Dedifferentiated amniotic fluid mesenchymal stem cell (primary cell): ENCODE results near the gene MSRB3.

ENCODE experiments used
- DNase-seq: peaks from one replicate; pipeline ENCODE4 v3.0.0-alpha.2; 2016; ENCODE audit errors: extremely low spot score

The MSRB3 gene

GRCh38 chr12:65325183-65325582 lies 46.7 kb downstream of the MSRB3 start:
- no peak for DNase-seq

GRCh38 chr12:65326616-65327015 lies 48.1 kb downstream of the MSRB3 start:
- no peak for DNase-seq

- DNase-seq, result peak; percentile 75
Observed at GRCh38 chr12:65327207-65328076, 49.0 kb downstream of the MSRB3 start.

- DNase-seq, result no peak
Observed at GRCh38 chr12:65329721-65330120, 51.2 kb downstream of the MSRB3 start.

- DNase-seq, result peak; percentile 42
Observed at GRCh38 chr12:65330331-65330730, 51.8 kb downstream of the MSRB3 start.

- DNase-seq, result no peak
Observed at GRCh38 chr12:65331456-65331855, 53.0 kb downstream of the MSRB3 start.

GRCh38 chr12:65333649-65334048 lies 55.2 kb downstream of the MSRB3 start:
- no peak for DNase-seq

- DNase-seq, result no peak
Observed at GRCh38 chr12:65334521-65334920, 56.0 kb downstream of the MSRB3 start.

- DNase-seq, result peak; percentile 70
Observed at GRCh38 chr12:65335021-65335714, 56.7 kb downstream of the MSRB3 start.

- DNase-seq, result no peak
Observed at GRCh38 chr12:65335981-65336380, 57.5 kb downstream of the MSRB3 start.

- no peak for DNase-seq
Observed at GRCh38 chr12:65339161-65339560, 60.7 kb downstream of the MSRB3 start.

- DNase-seq, result no peak
Observed at GRCh38 chr12:65343230-65343629, 64.7 kb downstream of the MSRB3 start.

GRCh38 chr12:65343801-65344200 lies 65.3 kb downstream of the MSRB3 start:
- no peak for DNase-seq

- no peak for DNase-seq
Observed at GRCh38 chr12:65355461-65355860, 77.0 kb downstream of the MSRB3 start.

- no peak for DNase-seq
Observed at GRCh38 chr12:65362234-65363031, 84.0 kb downstream of the MSRB3 start.

- peak; percentile 30 for DNase-seq
Observed at GRCh38 chr12:65364046-65364445, 85.6 kb downstream of the MSRB3 start.

GRCh38 chr12:65367396-65367795 lies 88.9 kb downstream of the MSRB3 start:
- no peak for DNase-seq

- no peak for DNase-seq
Observed at GRCh38 chr12:65368055-65368454, 89.6 kb downstream of the MSRB3 start.

GRCh38 chr12:65372574-65372973 lies 94.1 kb downstream of the MSRB3 start:
- DNase-seq, result peak; percentile 32

GRCh38 chr12:65384240-65384639 lies 105.8 kb downstream of the MSRB3 start:
- DNase-seq, result no peak

- peak; percentile 14 for DNase-seq
Observed at GRCh38 chr12:65387396-65387795, 108.9 kb downstream of the MSRB3 start.

GRCh38 chr12:65389436-65389835 lies 111.0 kb downstream of the MSRB3 start:
- DNase-seq, result peak; percentile 9
